Spleen (tissue), 11 donors: ENCODE measurements around the gene RGS1. TPM values are rescaled to one million over a fixed set of nuclear protein-coding genes. Genes with fewer than 3 reads are reported as not detected.

Experiments used
- DNase-seq: peaks from one replicate; pipeline ENCODE4 v3.0.0-alpha.2; 2020
- H3K27ac ChIP-seq, 8 donors: fragments of 200-600 bp; sonication (generic) in 7 of 8; 1 replicate in 4 of 8; 2 replicates in 4 of 8; pipeline versions ENCODE4 v1.5.0 to v1.8.0; 2016 to 2021; ENCODE audit warnings: inconsistent platforms in 4 of 8, mild to moderate bottlenecking in 4 of 8, moderate library complexity in 1 of 8
- H3K27me3 ChIP-seq, 7 donors: fragments of 200-600 bp; sonication (generic) in 6 of 7; replicated peaks in 1 of 7; 1 replicate in 4 of 7; 2 replicates in 3 of 7; pipeline versions ENCODE4 v1.5.0 to v1.8.0; 2016 to 2021; ENCODE audit warnings: inconsistent platforms in 3 of 7, mild to moderate bottlenecking in 1 of 7
- H3K36me3 ChIP-seq, 6 donors: fragments of 200-600 bp; sonication (generic) in 5 of 6; 1 replicate in 4 of 6; 2 replicates in 2 of 6; pipeline versions ENCODE4 v1.5.0 to v1.8.0; 2016 to 2021; ENCODE audit warnings: inconsistent platforms in 2 of 6
- H3K4me1 ChIP-seq, 6 donors: fragments of 200-600 bp; sonication (generic) in 5 of 6; 1 replicate in 3 of 6; 2 replicates in 3 of 6; pipeline versions ENCODE4 v1.5.0 to v1.8.0; 2016 to 2021; ENCODE audit warnings: inconsistent platforms in 3 of 6
- H3K4me3 ChIP-seq, 8 donors: fragments of 200-600 bp; sonication (generic) in 7 of 8; 1 replicate in 4 of 8; 2 replicates in 4 of 8; pipeline versions ENCODE4 v1.5.0 to v1.8.0; 2016 to 2021; ENCODE audit warnings: inconsistent platforms in 4 of 8, mild to moderate bottlenecking in 4 of 8, moderate library complexity in 2 of 8
- H3K9me3 ChIP-seq, 8 donors: fragments of 200-600 bp; sonication (generic) in 7 of 8; 1 replicate in 4 of 8; 2 replicates in 4 of 8; pipeline versions ENCODE4 v1.5.0 to v1.8.0; 2016 to 2021; ENCODE audit warnings: inconsistent platforms in 4 of 8
- POLR2A ChIP-seq, 3 donors: fragments of 450-650 bp; IDR thresholded peaks; one replicate each; pipeline ENCODE4 v1.5.1; 2017; ENCODE audit warnings: antibody characterized with exemption in 3 of 3, mild to moderate bottlenecking in 1 of 3
- POLR2AphosphoS5 ChIP-seq, 3 donors: sonication (generic); formaldehyde crosslinking; IDR thresholded peaks; one replicate each; pipeline ENCODE4 v1.5.1; 2017; ENCODE audit warnings: antibody characterized with exemption in 3 of 3
- WGBS, 5 donors: extraction: QIAGEN DNeasy Blood & Tissue Kit in 3 of 5; methylation state at CpG; one replicate each; pipeline versions ENCODE4 v1.1.5 to v1.1.7; 2013 to 2018; 5-methylcytosine and 5-hydroxymethylcytosine counted together
- intact Hi-C: fragments of 100-400 bp; cut with DNase I; formaldehyde crosslinking; loops from one replicate; pipeline ENCODE4 v1.15.0; 2023; ENCODE audit warnings: low total_unique reads
- polyA plus RNA-seq, 3 donors: library from polyadenylated mRNA; stranded (reverse); fragments of 200-250 nt; gene quantifications; one replicate each; pipeline ENCODE4 v1.2.1, GENCODE V29; 2013
- total RNA-seq, 7 donors: library from RNA; depleted of rRNA in 3 of 7; stranded (reverse); fragments of >200 nt in 3 of 7; fragmentation: NEBNext Ultra II Directional in 4 of 7; extraction: Animal tissue kit (Norgen Biotek cat#: 25700) in 4 of 7; gene quantifications; one replicate each; pipeline versions ENCODE4 v1.1.0 to v1.2.1, GENCODE V29; 2016 to 2021
- TF ChIP-seq, protein P1 (sequence below), 11 experiments: fragments of 200-600 bp in 7 of 11; fragments of 450-650 bp in 4 of 11; sonication (generic) in 4 of 11; IDR thresholded peaks in 8 of 11; conservative IDR thresholded peaks in 3 of 11; 1 replicate in 7 of 11; 2 replicates in 4 of 11; pipeline versions ENCODE4 v1.4.0 to v1.8.0; 2016 to 2021; ENCODE audit warnings: antibody characterized with exemption in 11 of 11, inconsistent platforms in 4 of 11, mild to moderate bottlenecking in 1 of 11
- donor health status: healthy with polysubstance abuse.
- donor health status: DM: no; HTN: no; CAD: no; lungs with moderate emphysema.
- donor health status: DM: no; HTN: no; CAD: no.
- donor health status: Bipolar disorder and iron deficiency.
- donor health status: healthy.
- donor health status: DM: no; HTN: no; CAD: no.
- donor health status: DM: yes; HTN: yes; CAD: no.

RGS1 gene
- total and polyA plus RNA-seq, 10 donors, result 15.9 to 261 (median 68.2) TPM

GRCh38 chr1:192552760-192553191, 22.8 kb upstream of the RGS1 start:
- H3K4me3 ChIP-seq, result no peak overlapping the region
- peaks cover 0 to 31% (median 5%) of the 10 kb centered on the region in 6 donors for H3K4me1 ChIP-seq
- H3K27me3 ChIP-seq, result no peaks in the 10 kb centered on the region
- H3K27ac ChIP-seq, result peak overlapping the region in 4 of 8 donors; percentile 3 to 59 (median 42)
- 32 to 41% (median 38%) methylated on average over 6 of the region's 6 CpGs for WGBS, 5 donors
- no peaks in the 10 kb centered on the region for H3K36me3 ChIP-seq
- intact Hi-C loops, result no loop called here
- no peaks in the 10 kb centered on the region for H3K9me3 ChIP-seq
- no peak for TF ChIP-seq POLR2AphosphoS5 (IDR thresholded peaks at IDR 0.05)
- TF ChIP-seq, protein P1, sequence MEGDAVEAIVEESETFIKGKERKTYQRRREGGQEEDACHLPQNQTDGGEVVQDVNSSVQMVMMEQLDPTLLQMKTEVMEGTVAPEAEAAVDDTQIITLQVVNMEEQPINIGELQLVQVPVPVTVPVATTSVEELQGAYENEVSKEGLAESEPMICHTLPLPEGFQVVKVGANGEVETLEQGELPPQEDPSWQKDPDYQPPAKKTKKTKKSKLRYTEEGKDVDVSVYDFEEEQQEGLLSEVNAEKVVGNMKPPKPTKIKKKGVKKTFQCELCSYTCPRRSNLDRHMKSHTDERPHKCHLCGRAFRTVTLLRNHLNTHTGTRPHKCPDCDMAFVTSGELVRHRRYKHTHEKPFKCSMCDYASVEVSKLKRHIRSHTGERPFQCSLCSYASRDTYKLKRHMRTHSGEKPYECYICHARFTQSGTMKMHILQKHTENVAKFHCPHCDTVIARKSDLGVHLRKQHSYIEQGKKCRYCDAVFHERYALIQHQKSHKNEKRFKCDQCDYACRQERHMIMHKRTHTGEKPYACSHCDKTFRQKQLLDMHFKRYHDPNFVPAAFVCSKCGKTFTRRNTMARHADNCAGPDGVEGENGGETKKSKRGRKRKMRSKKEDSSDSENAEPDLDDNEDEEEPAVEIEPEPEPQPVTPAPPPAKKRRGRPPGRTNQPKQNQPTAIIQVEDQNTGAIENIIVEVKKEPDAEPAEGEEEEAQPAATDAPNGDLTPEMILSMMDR (IDR thresholded peaks at IDR 0.05 in 8 of 11, conservative IDR thresholded peaks at IDR 0.05 in 3 of 11), result no peak
- TF ChIP-seq POLR2A (IDR thresholded peaks at IDR 0.05), result no peak
- DNase-seq, result no peak

DNA sequence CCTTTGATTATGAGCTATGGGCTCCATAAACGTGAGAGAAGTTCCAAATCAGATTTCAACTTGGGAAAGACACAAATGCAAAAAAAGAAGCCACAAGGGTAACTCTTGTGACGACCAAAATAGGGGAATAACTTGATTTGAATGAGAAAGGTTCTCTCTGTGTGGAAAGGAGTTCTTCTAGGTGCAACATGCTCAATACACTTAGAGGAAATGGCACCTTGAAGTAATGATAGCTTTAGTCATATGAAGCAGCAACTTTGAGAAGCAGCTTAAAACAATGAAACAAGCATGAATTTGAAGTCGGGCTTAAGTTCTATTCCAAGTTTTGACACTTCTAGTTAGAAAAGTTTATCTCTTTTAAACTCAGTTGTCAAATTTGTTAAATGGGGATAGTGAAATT, 21.8 kb upstream of the RGS1 start:
- Histone ChIP-seq H3K9me3 (no peaks in the 10 kb centered on the region), H3K4me1 (peaks cover 0 to 31% (median 5%) of the 10 kb centered on the region in 6 donors), H3K36me3 (no peaks in the 10 kb centered on the region), H3K27me3 (no peaks in the 10 kb centered on the region), H3K4me3 (no peak overlapping the region), H3K27ac (no peak overlapping the region)
- intact Hi-C loops, result no loop called here
- WGBS, 5 donors, result 75 to 86% (median 81%) methylated on average over 3 of the region's 3 CpGs
- TF ChIP-seq, protein P1 (IDR thresholded peaks at IDR 0.05 in 8 of 11, conservative IDR thresholded peaks at IDR 0.05 in 3 of 11), result no peak
- TF ChIP-seq POLR2A (IDR thresholded peaks at IDR 0.05) (no peak), POLR2AphosphoS5 (IDR thresholded peaks at IDR 0.05) (no peak)
- DNase-seq, result no peak

GRCh38 chr1:192554904-192555303, 20.7 kb upstream of the RGS1 start:
- no peaks in the 10 kb centered on the region for H3K27me3 ChIP-seq
- no peak overlapping the region for H3K4me3 ChIP-seq
- 79 to 89% (median 82%) methylated on average over 4 of the region's 4 CpGs for WGBS, 5 donors
- no peak overlapping the region for H3K27ac ChIP-seq
- H3K36me3 ChIP-seq, result no peaks in the 10 kb centered on the region
- DNase-seq, result no peak
- no peaks in the 10 kb centered on the region for H3K9me3 ChIP-seq
- peaks cover 0 to 24% (median 5%) of the 10 kb centered on the region in 6 donors for H3K4me1 ChIP-seq
- intact Hi-C loops, result no loop called here
- no peak for TF ChIP-seq POLR2AphosphoS5 (IDR thresholded peaks at IDR 0.05)
- TF ChIP-seq POLR2A (IDR thresholded peaks at IDR 0.05), result no peak
- TF ChIP-seq, protein P1 (IDR thresholded peaks at IDR 0.05 in 8 of 11, conservative IDR thresholded peaks at IDR 0.05 in 3 of 11), result no peak

DNA sequence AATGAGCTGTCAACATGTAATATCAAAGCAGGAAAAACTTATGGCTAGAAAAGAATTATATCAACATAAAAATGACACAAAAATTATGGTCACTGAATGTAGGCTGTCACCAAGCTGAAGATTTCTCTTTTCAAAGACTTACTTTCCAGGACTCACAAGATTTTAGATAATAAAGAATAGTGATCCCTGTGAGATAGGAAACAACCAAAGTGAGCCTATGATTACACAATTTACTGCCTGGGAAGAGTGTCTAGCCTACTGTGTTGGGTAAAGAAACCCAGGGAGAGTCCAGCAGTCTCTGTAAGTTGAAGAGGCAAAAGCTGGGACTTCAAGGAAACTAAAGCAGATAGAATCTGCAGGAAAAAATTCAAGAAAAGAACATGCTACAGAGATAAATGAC, 20.2 kb upstream of the RGS1 start:
- H3K4me1 ChIP-seq, result peaks cover 0 to 22% (median 5%) of the 10 kb centered on the region in 6 donors
- no peaks in the 10 kb centered on the region for H3K27me3 ChIP-seq
- no peak overlapping the region for H3K4me3 ChIP-seq
- H3K27ac ChIP-seq, result no peak overlapping the region
- no peaks in the 10 kb centered on the region for H3K9me3 ChIP-seq
- no peaks in the 10 kb centered on the region for H3K36me3 ChIP-seq
- intact Hi-C loops, result no loop called here
- TF ChIP-seq POLR2A (IDR thresholded peaks at IDR 0.05) (no peak), POLR2AphosphoS5 (IDR thresholded peaks at IDR 0.05) (no peak)
- TF ChIP-seq, protein P1 (IDR thresholded peaks at IDR 0.05 in 8 of 11, conservative IDR thresholded peaks at IDR 0.05 in 3 of 11), result no peak
- no peak for DNase-seq
